CD4-positive, alpha-beta T cell treated with Interleukin-4 for 4 hours (primary cell): ENCODE results near the gene TMEM59L.

ENCODE experiments used
- DNase-seq: peaks from one replicate; pipeline ENCODE4 v3.0.0-alpha.2; 2020

Gene TMEM59L

DNA sequence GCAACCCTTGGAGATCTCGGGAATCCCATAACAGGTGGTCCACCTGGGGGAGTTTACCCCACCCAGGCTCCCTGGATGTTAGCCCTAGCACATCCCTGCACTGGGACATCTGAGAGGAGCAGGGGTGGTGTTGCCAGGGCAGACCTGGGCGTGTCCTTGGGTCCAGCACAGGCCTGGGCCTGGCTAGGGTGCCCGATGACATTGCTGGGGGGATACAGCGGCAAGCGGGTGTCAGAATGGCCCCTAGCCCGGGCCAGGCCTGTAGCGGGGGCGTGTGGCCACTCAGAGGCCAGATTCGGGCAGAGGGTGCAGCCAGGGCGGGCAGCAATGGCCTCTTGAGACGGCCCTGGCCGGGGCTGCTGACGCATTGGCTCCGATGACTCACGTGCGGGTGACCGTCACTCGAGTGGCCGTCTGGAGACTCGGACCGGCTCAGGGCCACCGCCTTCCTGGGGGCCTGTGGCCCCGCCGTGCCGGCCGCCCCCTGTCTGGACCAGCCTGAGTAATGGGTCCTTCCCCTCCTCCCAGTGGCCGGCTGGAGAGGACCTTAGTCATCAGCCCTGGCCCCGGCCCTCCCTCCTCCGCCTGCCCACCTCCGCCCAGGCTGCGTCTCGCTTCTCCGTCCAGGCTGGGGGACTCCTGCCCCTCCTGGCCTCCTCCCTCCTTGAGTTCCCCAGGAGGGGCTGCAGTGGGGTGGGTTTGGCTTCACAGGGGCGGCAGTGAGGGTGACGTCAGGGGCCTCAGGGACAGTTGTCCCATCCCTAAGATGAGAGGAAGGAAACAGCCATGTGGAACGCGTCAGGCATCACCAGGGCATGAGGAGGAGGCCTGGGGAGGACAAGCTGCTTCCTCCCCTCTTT lies 47.6 kb downstream of the TMEM59L start:
- no peak for DNase-seq

DNA sequence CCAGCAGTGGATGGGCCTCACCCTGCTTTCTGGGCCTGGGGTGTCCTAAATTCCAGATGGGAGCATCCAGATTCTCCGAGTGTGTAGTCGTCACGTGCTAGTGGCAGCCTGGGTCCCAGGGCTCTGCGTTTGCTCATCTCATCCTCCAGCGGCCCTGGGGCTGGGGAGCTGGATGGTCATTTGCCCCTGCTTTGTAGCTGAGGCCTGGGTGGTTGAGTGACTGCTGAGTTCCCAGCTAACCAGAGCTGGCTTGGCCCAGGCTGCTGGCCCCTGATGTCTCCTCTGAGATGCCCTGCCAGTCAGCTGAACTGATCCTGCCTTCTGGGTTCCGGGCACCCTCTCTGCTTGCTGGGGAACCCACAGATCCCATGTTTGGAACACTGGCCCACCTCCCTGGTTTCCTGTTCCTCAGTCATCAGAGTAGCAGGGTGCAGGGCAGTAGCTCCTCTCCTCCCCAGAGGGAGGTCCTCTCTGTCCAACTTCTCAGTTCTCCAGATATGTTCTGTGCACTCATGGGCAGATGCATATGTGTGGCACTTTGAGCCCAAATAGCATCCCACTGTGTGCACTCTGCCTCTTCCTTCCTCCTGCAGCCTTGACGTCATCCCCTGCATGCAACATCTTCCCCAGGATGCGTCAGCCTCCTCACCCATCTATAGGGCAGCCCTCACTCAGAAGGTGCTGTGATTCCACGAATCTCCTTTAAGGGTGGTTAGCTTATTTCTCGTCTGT lies 48.4 kb downstream of the TMEM59L start:
- no peak for DNase-seq

DNA sequence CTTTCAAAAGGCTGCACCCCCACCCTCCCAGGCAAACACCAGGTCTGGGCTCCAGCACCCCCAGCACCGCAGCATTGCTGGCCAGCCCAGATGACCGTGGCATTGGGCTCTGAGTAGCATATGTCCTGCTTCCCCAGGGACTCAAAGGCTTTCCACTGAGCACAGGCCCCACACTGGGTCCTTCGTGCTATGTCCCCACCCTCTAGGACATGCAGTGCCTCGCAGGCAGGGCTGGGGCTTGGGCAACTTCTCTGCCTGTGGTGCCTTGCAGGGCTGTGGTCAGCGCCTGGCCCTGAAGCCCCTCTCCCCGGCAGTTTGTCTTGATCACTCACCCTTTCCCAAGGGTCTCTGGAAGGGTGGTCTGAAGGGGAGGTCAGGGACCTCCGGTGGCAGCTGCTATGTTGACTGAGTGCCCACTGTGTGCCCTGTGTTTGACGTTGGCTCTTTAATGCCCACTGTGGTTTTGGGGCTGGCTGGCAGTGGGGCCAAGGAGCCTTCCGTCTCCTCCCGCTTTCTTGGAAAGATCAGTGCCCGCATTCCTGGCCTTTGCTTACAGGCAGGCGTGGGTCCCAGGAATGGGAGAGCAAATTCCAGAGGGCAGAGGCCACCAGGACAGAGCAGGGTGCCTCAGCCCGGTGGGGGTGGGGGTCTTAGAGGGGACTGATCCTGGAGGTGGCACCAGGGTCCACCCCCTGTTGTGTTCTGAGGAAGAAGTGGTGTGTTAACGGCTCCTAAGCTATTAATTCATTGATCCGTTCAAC lies 50.5 kb downstream of the TMEM59L start:
- no peak for DNase-seq

DNA sequence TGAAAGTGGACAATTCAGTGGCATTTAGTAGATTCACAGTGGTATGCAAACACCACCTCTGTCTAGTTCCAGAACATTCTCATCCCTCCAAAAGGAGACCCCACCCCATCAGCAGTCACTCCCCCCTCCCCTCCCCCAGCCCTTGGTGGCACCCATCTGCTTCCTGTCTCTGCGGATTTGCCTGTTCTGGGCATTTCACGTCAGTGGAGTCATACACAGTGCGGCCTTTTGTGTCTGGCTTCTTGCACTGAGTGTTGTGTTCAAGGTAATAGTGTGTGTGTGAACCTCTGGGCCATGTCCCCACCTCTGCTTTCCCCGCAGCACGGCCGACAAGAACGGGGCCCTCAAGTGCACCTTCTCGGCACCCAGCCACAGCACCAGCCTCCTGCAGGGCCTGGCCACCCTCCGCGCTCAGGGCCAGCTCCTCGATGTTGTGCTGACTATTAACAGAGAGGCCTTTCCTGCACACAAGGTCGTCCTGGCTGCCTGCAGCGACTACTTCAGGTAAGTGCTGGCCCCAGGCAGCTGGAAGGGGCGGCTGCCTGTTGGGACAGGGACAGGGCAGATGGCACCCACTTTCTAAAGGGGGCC lies 51.4 kb downstream of the TMEM59L start:
- DNase-seq: no peak

DNA sequence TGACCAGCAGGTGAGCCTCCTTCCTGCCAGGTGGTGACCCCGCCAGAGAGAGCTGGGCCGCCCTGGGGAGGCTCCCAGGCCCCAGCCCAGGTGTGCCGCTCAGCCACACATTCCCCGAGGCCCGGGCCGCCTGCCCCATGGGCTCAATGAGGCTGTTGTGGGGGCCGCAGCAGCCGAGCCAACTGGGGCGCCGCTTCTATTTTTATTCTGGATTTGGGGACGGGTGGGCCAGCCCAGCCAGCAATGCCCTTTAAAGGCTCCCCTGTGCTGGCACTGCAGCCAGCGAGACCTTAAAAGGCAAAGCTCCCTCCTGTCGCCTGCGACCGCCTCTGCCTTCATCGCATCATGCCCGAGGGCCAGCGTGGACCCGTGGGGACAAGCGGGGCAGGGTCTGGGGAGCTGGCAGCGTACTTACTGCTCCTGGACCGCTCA lies 53.1 kb downstream of the TMEM59L start:
- no peak for DNase-seq

DNA sequence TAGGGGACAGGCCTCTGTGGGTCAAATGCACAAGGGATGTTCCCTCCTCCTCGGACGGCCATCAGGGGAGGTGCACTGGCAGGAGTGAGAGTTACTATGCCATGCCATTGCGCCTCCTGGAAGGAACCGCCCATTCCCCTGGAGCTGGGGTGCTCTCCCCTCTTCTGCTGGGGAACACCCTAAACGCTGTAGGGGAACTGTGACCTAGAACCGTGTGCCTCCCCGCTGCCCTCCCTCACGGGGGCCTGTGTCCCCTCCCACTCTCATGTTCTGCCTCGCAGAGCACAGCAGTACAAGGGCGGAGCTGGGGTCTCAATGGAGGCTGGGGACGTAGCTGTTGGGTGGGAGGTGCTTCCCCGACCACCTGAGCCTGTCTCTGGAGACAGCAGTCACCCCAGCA lies 53.6 kb downstream of the TMEM59L start:
- no peak for DNase-seq

DNA sequence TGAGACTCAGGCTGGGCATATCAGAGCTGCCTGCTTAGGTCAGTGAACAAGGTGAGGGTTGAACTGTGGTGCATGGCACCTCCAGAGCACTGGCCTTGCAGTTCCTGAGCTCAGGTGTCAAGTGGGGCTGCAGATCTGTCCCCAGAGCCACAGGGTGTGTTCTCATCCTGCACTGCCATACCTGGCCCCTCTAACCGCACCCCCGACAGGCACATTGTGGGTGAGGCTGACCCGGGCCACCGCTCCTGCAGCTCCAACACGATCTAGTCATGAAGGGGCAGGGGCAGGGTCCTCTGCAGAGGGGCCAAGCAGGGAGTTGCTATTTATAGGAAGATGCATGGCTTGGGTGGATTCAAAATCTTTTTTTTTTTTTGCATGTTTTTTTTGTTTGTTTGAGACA lies 54.1 kb downstream of the TMEM59L start:
- DNase-seq: no peak

DNA sequence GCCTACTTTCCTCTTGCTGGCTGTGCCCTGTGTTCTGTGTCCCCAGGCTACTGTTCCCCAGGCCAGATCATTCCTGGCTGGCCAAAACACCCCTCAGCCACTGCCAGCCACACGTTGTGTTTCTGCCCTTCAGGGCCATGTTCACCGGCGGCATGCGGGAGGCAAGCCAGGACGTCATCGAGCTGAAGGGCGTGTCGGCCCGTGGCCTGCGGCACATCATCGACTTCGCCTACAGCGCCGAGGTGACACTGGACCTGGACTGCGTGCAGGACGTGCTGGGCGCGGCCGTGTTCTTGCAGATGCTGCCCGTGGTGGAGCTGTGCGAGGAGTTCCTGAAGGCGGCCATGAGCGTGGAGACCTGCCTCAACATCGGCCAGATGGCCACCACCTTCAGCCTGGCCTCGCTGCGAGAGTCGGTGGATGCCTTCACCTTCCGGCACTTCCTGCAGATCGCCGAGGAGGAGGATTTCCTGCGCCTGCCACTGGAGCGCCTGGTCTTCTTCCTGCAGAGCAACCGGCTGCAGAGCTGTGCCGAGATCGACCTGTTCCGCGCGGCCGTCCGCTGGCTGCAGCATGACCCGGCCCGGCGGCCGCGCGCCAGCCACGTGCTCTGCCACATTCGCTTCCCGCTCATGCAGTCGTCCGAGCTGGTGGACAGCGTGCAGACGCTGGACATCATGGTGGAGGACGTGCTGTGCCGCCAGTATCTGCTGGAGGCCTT lies 55.0 kb downstream of the TMEM59L start:
- no peak for DNase-seq

DNA sequence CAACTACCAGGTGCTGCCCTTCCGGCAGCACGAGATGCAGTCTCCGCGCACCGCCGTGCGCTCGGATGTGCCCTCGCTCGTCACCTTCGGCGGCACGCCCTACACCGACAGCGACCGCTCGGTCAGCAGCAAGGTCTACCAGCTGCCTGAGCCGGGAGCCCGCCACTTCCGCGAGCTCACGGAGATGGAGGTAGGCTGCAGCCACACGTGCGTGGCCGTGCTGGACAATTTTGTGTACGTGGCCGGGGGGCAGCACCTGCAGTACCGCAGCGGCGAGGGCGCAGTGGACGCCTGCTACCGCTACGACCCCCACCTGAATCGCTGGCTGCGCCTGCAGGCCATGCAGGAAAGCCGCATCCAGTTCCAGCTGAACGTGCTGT lies 55.6 kb downstream of the TMEM59L start:
- DNase-seq: no peak

DNA sequence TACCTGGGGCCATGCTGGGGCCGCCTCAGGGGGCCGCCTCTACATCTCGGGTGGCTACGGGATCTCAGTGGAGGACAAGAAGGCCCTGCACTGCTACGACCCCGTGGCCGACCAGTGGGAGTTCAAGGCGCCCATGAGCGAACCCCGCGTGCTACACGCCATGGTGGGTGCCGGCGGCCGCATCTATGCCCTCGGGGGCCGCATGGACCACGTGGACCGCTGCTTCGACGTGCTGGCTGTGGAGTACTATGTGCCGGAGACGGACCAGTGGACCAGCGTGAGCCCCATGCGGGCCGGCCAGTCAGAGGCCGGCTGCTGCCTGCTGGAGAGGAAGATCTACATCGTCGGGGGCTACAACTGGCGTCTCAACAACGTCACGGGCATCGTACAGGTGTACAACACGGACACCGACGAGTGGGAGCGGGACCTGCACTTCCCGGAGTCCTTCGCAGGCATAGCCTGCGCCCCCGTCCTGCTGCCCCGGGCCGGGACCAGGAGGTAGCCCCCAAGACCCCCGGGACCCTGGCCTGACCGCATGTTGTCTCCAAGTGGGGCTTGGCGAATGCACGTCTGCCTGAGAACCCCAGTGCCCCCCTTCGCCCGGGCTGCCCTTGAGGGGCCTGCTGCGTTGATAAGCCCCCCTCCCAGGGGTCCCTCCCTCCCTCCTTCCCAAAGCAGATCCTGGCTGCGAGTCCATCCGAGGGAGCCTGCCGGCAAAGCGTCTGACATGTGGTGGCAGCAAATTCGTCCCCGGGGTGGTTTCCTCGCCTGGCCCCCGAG lies 56.3 kb downstream of the TMEM59L start:
- no peak for DNase-seq

DNA sequence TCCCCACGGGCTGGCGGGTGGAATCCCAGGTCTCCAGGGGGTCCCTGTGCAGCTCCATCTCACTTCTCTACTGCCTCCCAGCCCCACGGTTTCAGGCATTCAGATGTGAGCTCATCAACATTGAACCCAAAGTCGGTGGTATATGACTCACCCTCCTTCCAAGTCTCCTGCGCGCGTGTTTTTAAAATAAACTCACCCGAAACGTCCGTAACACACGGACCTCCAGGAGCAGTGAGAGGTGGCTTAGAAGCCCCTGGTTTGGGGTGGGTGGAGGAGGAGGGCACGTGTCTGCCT lies 56.8 kb downstream of the TMEM59L start:
- no peak for DNase-seq

DNA sequence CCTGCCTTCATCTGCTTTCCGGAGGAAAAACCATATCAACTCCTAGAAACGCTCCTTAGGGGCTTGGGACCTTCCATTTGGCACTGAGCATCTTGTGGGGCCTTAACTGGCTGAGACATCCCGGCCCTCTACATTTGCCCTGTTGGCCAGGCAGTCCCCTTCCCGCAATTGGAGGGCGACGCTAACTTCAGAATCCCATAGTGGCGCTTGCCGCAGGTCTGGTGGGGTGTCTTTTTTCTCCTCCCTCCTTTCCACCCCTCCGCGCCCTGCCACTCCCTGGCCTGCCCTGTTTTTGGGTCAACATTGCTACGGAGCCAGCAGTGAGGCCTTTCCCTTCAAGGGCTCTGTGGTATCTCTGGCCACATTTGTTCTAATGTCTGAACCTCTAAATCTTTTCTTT lies 57.2 kb downstream of the TMEM59L start:
- DNase-seq: no peak

DNA sequence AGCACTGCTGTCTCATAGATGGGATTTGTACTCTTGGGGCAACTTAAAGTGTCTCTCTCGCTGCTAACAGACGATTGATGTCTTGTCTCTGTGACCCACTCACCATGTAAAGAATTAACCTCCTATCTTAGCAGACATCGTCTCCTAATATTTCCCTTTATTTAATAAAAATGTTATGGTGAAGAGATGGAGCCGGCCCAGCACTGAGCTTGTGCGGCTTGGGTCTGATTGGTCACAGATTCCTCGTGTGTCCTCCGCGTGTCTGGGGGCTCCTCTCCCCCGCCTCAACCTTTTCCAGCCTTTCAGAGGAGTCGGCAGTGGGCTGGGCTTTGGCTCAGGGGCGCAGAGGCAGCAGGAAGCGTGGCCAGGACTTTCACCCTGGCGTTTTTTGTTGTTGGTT lies 57.6 kb downstream of the TMEM59L start:
- no peak for DNase-seq
